Choroid plexus epithelial cell (primary cell): Measurements from ENCODE around the gene GAB3.

Experiments used
- DNase-seq: peaks from one replicate; pipeline ENCODE4 v3.0.0-alpha.2; 2010; ENCODE audit warnings: low read depth
- H3K4me3 ChIP-seq: 2 replicates; pipeline ENCODE4 v1.5.1; 2011; ENCODE audit warnings: low read depth, mild to moderate bottlenecking, control low read depth, low read length, moderate library complexity
- TF ChIP-seq, protein P1 (sequence below): conservative IDR thresholded peaks from 2 replicates; pipeline ENCODE4 v1.5.1; 2011; ENCODE audit warnings: low read depth, mild to moderate bottlenecking, control low read depth, inconsistent platforms, low read length, moderate library complexity

Gene GAB3, protein sequence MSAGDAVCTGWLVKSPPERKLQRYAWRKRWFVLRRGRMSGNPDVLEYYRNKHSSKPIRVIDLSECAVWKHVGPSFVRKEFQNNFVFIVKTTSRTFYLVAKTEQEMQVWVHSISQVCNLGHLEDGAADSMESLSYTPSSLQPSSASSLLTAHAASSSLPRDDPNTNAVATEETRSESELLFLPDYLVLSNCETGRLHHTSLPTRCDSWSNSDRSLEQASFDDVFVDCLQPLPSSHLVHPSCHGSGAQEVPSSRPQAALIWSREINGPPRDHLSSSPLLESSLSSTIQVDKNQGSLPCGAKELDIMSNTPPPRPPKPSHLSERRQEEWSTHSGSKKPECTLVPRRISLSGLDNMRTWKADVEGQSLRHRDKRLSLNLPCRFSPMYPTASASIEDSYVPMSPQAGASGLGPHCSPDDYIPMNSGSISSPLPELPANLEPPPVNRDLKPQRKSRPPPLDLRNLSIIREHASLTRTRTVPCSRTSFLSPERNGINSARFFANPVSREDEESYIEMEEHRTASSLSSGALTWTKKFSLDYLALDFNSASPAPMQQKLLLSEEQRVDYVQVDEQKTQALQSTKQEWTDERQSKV

DNA sequence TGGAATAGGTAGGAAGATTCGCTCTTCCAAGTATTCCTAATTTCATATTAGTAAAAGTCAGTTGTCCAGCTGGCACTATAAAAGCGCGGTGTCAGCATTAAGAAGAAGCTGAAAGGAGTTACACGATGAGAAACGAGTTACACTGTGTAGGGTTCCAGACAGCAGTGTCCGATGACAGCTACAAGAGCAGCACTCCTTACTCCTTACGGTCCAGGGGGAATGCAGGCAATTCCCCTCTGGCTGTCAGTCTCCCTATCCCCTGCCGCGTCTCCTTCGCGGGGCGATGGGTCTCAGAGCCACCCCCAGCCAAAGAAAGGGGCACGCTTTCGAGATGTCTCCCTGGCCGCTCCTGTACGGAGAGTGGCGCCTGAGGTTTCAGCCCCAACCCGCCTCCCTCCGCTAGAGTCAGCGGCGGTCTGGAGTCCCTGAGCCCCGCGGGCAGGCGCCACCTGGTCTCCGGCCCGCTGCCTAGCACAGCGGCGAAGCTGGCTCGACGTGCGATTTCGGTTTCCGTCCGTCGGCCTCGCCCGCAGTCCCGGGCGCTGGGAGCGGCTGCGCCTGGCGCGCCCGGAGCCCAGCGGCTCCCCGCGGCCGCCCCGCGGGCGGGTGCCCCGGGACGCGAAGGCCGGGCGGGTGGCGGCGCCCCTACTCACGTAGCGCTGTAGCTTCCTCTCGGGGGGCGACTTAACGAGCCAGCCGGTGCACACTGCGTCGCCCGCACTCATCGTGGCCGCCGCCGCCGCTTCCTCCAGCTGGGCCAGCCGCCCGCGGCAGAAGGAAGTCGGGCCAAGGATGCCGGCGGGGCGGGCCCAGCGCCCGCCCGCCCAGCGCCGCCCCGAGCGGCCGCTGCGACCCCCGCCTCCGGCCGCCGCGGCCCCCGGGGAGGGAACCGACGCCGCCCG lies at the start of gene GAB3:
TSS of gene GAB3 (minus strand) at position 777 of the 902 bp plus-strand sequence. CDS start at position 725, 52 bp downstream.
- peak within 1 kb of the TSS; percentile 64 for H3K4me3 ChIP-seq
- TF ChIP-seq, protein P1, sequence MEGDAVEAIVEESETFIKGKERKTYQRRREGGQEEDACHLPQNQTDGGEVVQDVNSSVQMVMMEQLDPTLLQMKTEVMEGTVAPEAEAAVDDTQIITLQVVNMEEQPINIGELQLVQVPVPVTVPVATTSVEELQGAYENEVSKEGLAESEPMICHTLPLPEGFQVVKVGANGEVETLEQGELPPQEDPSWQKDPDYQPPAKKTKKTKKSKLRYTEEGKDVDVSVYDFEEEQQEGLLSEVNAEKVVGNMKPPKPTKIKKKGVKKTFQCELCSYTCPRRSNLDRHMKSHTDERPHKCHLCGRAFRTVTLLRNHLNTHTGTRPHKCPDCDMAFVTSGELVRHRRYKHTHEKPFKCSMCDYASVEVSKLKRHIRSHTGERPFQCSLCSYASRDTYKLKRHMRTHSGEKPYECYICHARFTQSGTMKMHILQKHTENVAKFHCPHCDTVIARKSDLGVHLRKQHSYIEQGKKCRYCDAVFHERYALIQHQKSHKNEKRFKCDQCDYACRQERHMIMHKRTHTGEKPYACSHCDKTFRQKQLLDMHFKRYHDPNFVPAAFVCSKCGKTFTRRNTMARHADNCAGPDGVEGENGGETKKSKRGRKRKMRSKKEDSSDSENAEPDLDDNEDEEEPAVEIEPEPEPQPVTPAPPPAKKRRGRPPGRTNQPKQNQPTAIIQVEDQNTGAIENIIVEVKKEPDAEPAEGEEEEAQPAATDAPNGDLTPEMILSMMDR, result no peak
- peak; percentile 40 for DNase-seq

- peak; percentile 48 for DNase-seq
- H3K4me3 ChIP-seq, result no peak overlapping the region
- TF ChIP-seq, protein P1, result no peak
Measured at GRCh38 chrX:154799556-154800348, 48.9 kb upstream of the GAB3 start.

DNA sequence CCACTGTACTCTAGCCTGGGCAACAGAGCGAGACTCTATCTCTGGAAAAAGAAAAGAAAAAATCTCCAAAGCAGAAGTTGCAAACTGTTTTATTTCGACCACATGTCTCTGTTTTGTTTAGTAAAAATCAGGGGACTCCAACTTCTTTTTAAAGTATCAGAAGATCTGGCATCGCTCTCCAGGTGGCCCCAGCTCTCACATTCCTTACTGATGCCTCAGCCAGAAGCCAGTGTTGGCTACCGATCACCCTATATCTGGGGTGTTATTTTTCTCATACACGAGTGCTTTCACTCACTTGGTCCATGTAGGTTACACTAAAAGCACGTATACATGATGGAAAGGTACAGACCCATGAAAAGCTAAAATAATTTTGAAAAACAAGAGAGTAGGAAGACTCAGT lies 46.1 kb upstream of the GAB3 start:
- TF ChIP-seq, protein P1, result no peak
- H3K4me3 ChIP-seq, result no peak overlapping the region
- DNase-seq, result peak; percentile 66

DNA sequence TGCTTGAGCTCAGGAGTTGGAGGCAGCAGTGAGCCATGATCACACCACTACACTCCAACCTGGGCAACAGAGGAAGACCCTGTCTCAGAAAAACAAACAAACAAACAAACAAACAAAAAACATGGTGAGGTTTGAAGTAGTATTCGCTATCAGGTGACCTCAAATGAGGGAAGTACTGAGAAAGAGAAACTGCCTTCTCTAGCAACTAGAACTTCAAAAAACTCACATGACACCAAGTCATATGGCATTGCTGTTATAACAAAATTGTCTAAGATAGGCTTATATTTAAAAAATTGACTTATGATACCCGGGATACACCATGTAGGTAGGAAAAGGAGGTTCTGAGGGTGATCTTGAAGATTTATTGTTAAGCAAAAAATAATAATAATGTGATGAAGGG lies 44.1 kb upstream of the GAB3 start:
- no peak overlapping the region for H3K4me3 ChIP-seq
- TF ChIP-seq, protein P1, result no peak
- DNase-seq, result no peak

DNA sequence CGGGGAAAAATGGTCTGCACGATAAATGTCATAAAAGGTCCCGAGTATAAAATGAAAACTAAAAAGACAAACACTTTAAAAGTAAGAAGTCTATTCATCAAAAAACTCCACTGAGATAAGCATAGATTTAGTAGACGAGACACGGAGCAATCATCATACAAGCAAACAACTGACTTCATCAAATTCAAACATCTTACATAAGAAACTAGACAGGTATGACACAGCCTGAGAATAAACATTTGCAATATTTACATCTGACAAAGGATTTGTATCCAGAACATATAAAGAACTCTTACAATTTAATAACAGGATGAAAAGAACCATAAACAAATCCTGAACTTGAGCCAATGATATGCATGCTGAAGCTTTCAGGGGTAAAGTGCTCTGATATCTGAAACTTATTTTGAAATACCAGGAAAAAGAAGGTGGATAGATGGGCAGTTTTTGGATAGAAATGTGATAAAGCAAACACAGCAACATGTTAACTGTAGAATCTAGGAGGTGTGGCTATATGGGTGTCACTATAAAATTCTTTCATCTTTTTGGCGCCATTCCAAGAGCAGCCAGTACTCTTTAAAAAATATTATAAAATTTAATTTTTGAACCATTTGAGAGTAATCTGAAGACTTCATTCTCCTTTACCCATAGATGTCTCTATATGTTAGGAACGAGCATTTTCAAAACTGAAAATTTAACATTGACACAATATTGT lies 42.4 kb upstream of the GAB3 start:
- TF ChIP-seq, protein P1, result no peak
- DNase-seq, result no peak
- no peak overlapping the region for H3K4me3 ChIP-seq

GRCh38 chrX:154791939-154792338 lies 41.1 kb upstream of the GAB3 start:
- DNase-seq, result no peak
- TF ChIP-seq, protein P1, result no peak

More at GRCh38 chrX:154791939-154792338, 41.1 kb upstream of the GAB3 start:
- H3K4me3 ChIP-seq, result no peak overlapping the region
